Measurements from ENCODE around the gene LMO2. TPM values are rescaled to one million over a fixed set of nuclear protein-coding genes. Genes with fewer than 3 reads are reported as not detected.

The LMO2 gene
- total and polyA plus RNA-seq, 2 donors (not counting 1 experiment from before 2014, with no cell fraction given) = 6.2 to 10.7 TPM

GRCh38 chr11:33874910-33875490 lies 16.9 kb downstream of the LMO2 start:
- H2AFZ ChIP-seq (ENCODE audit: insufficient read depth, low read depth, low read length, poor library complexity, severe bottlenecking) = no peak overlapping the region
- TF ChIP-seq, protein P1, sequence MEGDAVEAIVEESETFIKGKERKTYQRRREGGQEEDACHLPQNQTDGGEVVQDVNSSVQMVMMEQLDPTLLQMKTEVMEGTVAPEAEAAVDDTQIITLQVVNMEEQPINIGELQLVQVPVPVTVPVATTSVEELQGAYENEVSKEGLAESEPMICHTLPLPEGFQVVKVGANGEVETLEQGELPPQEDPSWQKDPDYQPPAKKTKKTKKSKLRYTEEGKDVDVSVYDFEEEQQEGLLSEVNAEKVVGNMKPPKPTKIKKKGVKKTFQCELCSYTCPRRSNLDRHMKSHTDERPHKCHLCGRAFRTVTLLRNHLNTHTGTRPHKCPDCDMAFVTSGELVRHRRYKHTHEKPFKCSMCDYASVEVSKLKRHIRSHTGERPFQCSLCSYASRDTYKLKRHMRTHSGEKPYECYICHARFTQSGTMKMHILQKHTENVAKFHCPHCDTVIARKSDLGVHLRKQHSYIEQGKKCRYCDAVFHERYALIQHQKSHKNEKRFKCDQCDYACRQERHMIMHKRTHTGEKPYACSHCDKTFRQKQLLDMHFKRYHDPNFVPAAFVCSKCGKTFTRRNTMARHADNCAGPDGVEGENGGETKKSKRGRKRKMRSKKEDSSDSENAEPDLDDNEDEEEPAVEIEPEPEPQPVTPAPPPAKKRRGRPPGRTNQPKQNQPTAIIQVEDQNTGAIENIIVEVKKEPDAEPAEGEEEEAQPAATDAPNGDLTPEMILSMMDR (IDR thresholded peaks at IDR 0.05) = no peak
- TF ChIP-seq EZH2 (IDR thresholded peaks at IDR 0.05; ENCODE audit: borderline replicate concordance, insufficient read depth, low read depth, low read length, poor library complexity, severe bottlenecking) = no peak
- H3K9me3 Mint-ChIP-seq (ENCODE audit: insufficient read depth) = no peaks in the 10 kb centered on the region

DNA sequence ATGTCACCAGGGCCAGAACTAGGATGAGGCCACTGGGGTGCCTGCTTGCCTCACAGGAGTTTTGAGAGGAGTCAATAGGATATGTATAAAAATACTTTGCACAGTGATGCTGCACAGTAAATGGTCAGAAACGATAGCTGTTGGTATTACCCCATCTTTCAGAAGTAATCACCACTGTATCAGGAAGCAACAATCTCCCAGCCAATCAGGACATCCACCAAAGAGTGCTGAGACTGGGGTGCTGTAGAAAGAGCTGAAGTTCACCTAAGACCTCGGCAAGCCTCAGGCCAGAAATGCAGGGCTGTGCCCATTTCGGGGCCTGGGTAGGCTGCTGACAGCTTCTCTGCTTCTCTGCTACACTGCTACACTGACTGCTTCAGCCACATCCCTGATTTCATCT lies 17.4 kb downstream of the LMO2 start:
- peaks cover 8 to 10% of the 10 kb centered on the region in 2 donors for H3K4me1 ChIP-seq (ENCODE audit: control insufficient read depth in 2 of 2, insufficient read depth in 2 of 2, low read length in 2 of 2)
- H3K27me3 Mint-ChIP-seq = peaks cover 13% of the 10 kb centered on the region
- no peaks in the 10 kb centered on the region for H3K36me3 ChIP-seq (replicated peaks in 1 of 2; ENCODE audit: control extremely low read depth in 1 of 2, control insufficient read depth in 1 of 2, extremely low read depth in 1 of 2, insufficient read depth in 2 of 2, low read length in 1 of 2)
- no peak overlapping the region for H3K27ac ChIP-seq (ENCODE audit: low read length in 2 of 2)
- no peak overlapping the region for H3K4me3 Mint-ChIP-seq
- intact Hi-C loops (cut with micrococcal nuclease) = no loop called here
- no peak overlapping the region for H2AFZ ChIP-seq (ENCODE audit: insufficient read depth, low read depth, low read length, poor library complexity, severe bottlenecking)
- H3K4me3 ChIP-seq (ENCODE audit: control extremely low read depth in 1 of 5, extremely low read depth in 1 of 5, insufficient read depth in 1 of 5, low read depth in 2 of 5, low read length in 4 of 5) = no peak overlapping the region
- no peaks in the 10 kb centered on the region for H3K9me3 Mint-ChIP-seq (ENCODE audit: insufficient read depth)
- H3K79me2 ChIP-seq (ENCODE audit: control insufficient read depth, insufficient read depth, low read length) = no peaks in the 10 kb centered on the region
- DNase-seq = no peak
- H3K27ac Mint-ChIP-seq = no peak overlapping the region
- no peaks in the 10 kb centered on the region for H3K9me3 ChIP-seq (ENCODE audit: control extremely low read depth in 1 of 3, control insufficient read depth in 2 of 3, insufficient read depth in 1 of 3, low read length in 2 of 3)
- ChIA-PET CTCF (interaction anchor here (1.0 to 2.0 kb wide), 4 partner anchors 12 to 96 kb away, joined by 3 to 8 read pairs (median 4); no protein-coding TSS in a partner anchor), POLR2A (no interaction called here)
- no peak overlapping the region for H3K4me2 ChIP-seq (replicated peaks; ENCODE audit: low read depth, low read length, poor library complexity, severe bottlenecking)
- H3K4me1 Mint-ChIP-seq = peaks cover 14% of the 10 kb centered on the region
- peaks cover 0 to 7% (median 0%) of the 10 kb centered on the region in 4 experiments for H3K27me3 ChIP-seq (replicated peaks in 1 of 4; ENCODE audit: control extremely low read depth in 1 of 4, control insufficient read depth in 3 of 4, insufficient read depth in 4 of 4, low read length in 3 of 4)
- H4K20me1 ChIP-seq (ENCODE audit: control insufficient read depth, insufficient read depth, low read length, poor library complexity, severe bottlenecking) = no peaks in the 10 kb centered on the region
- no peak for ATAC-seq (ENCODE audit: low read depth)
- TF ChIP-seq, protein P1 (IDR thresholded peaks at IDR 0.05) = no peak
- no peak for TF ChIP-seq EZH2 (IDR thresholded peaks at IDR 0.05; ENCODE audit: borderline replicate concordance, insufficient read depth, low read depth, low read length, poor library complexity, severe bottlenecking)
- WGBS (ENCODE audit: insufficient coverage) = 64% methylated on average over 2 of the region's 3 CpGs
- no peak overlapping the region for H3K9ac ChIP-seq (ENCODE audit: low read length)

More at GRCh38 chr11:33874910-33875490, 16.9 kb downstream of the LMO2 start:
- H3K27ac ChIP-seq (ENCODE audit: low read length in 2 of 2) = no peak overlapping the region
- no peaks in the 10 kb centered on the region for H3K79me2 ChIP-seq (ENCODE audit: control insufficient read depth, insufficient read depth, low read length)
- H4K20me1 ChIP-seq (ENCODE audit: control insufficient read depth, insufficient read depth, low read length, poor library complexity, severe bottlenecking) = no peaks in the 10 kb centered on the region
- H3K27ac Mint-ChIP-seq = no peak overlapping the region
- H3K4me1 ChIP-seq (ENCODE audit: control insufficient read depth in 2 of 2, insufficient read depth in 2 of 2, low read length in 2 of 2) = peaks cover 8 to 10% of the 10 kb centered on the region in 2 donors
- peaks cover 0 to 7% (median 0%) of the 10 kb centered on the region in 4 experiments for H3K27me3 ChIP-seq (replicated peaks in 1 of 4; ENCODE audit: control extremely low read depth in 1 of 4, control insufficient read depth in 3 of 4, insufficient read depth in 4 of 4, low read length in 3 of 4)
- 86% methylated on average over 12 of the region's 12 CpGs for whole genome bisulfite sequencing (ENCODE audit: insufficient coverage)
- H3K4me3 ChIP-seq (ENCODE audit: control extremely low read depth in 1 of 5, extremely low read depth in 1 of 5, insufficient read depth in 1 of 5, low read depth in 2 of 5, low read length in 4 of 5) = no peak overlapping the region
- ATAC-seq (ENCODE audit: low read depth) (no peak), DNase-seq (no peak)
- POLR2A ChIA-PET = no interaction called here
- H3K9ac ChIP-seq (ENCODE audit: low read length) = no peak overlapping the region
- no peaks in the 10 kb centered on the region for H3K36me3 ChIP-seq (replicated peaks in 1 of 2; ENCODE audit: control extremely low read depth in 1 of 2, control insufficient read depth in 1 of 2, extremely low read depth in 1 of 2, insufficient read depth in 2 of 2, low read length in 1 of 2)
- CTCF ChIA-PET = interaction anchor here (0.6 to 2.0 kb wide), 7 partner anchors 11 to 573 kb away, joined by 3 to 8 read pairs (median 4); no protein-coding TSS in a partner anchor
- H3K4me3 Mint-ChIP-seq = no peak overlapping the region
- intact Hi-C loops (cut with micrococcal nuclease) = no loop called here
- no peak overlapping the region for H3K4me2 ChIP-seq (replicated peaks; ENCODE audit: low read depth, low read length, poor library complexity, severe bottlenecking)
- no peaks in the 10 kb centered on the region for H3K9me3 ChIP-seq (ENCODE audit: control extremely low read depth in 1 of 3, control insufficient read depth in 2 of 3, insufficient read depth in 1 of 3, low read length in 2 of 3)
- peaks cover 11% of the 10 kb centered on the region for H3K4me1 Mint-ChIP-seq
- peaks cover 13% of the 10 kb centered on the region for H3K27me3 Mint-ChIP-seq
